OCI-LY3 (cell line): ENCODE data around the gene GSTA3.
"Not testable (repeated sequence)": the region's sequence is repeated elsewhere in the genome, so short reads cannot be mapped to it uniquely, and the experiment has no call there.

Experiments
- EZH2phosphoT487 ChIP-seq: fragments of 200-600 bp; shearing (Covaris generic); IDR thresholded peaks from 2 replicates; pipeline ENCODE4 v1.6.1; 2018; ENCODE audit warnings: antibody characterized with exemption, mixed run types, low read depth
- TF ChIP-seq, protein P1 (sequence below): fragments of 200-600, 300-600 bp; sonication (generic); IDR thresholded peaks from 2 replicates; pipeline ENCODE4 v1.5.1; 2014; ENCODE audit warnings: antibody characterized with exemption, low read length, low read depth

DNA sequence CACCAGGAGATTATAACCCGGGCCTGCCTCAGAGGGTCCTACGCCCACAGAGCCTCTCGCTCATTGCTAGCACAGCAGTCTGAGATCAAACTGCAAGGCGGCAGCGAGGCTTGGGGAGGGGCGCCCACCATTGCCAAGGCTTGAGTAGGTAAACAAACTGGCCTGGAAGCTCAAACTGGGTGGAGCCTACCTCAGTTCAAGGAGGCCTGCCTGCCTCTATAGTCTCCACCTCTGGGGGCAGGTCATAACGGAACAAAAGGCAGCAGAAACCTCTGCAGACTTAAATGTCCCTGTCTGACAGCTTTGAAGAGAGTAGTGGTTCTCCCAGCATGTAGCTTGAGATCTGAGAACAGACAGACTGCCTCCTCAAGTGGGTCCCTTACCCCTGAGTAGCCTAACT, 48.3 kb downstream of the GSTA3 start:
- TF ChIP-seq, protein P1, sequence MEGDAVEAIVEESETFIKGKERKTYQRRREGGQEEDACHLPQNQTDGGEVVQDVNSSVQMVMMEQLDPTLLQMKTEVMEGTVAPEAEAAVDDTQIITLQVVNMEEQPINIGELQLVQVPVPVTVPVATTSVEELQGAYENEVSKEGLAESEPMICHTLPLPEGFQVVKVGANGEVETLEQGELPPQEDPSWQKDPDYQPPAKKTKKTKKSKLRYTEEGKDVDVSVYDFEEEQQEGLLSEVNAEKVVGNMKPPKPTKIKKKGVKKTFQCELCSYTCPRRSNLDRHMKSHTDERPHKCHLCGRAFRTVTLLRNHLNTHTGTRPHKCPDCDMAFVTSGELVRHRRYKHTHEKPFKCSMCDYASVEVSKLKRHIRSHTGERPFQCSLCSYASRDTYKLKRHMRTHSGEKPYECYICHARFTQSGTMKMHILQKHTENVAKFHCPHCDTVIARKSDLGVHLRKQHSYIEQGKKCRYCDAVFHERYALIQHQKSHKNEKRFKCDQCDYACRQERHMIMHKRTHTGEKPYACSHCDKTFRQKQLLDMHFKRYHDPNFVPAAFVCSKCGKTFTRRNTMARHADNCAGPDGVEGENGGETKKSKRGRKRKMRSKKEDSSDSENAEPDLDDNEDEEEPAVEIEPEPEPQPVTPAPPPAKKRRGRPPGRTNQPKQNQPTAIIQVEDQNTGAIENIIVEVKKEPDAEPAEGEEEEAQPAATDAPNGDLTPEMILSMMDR: not testable (repeated sequence)
- not testable (repeated sequence) for TF ChIP-seq EZH2phosphoT487
